Measurements from ENCODE around the gene SLC2A9.

- no peak for TF ChIP-seq POLR2A (IDR thresholded peaks at IDR 0.05; ENCODE audit: low read length)
- no peak for TF ChIP-seq GATA1 (IDR thresholded peaks at IDR 0.05; ENCODE audit: low read depth, low read length)
These were observed 10.0 kb downstream of the SLC2A9 start for GRCh38 chr4:10011277-10011676.

Data from erythroblast (primary cell).